Suprapubic skin (tissue), 3 donors: ENCODE results near the gene C2CD4D.

Experiments
- POLR2A ChIP-seq, 2 donors: fragments of 450-650 bp; IDR thresholded peaks; one replicate each; pipeline ENCODE4 v1.6.1; 2017; ENCODE audit warnings: antibody characterized with exemption in 2 of 2, mild to moderate bottlenecking in 2 of 2, moderate library complexity in 2 of 2
- TF ChIP-seq, protein P1 (sequence below), 2 donors: fragments of 200-600 bp in 1 of 2; fragments of 450-650 bp in 1 of 2; sonication (generic) in 1 of 2; IDR thresholded peaks; one replicate each; pipeline ENCODE4 v1.5.1; 2016 to 2019; ENCODE audit warnings: antibody characterized with exemption in 2 of 2, mild to moderate bottlenecking in 1 of 2, moderate library complexity in 1 of 2

DNA sequence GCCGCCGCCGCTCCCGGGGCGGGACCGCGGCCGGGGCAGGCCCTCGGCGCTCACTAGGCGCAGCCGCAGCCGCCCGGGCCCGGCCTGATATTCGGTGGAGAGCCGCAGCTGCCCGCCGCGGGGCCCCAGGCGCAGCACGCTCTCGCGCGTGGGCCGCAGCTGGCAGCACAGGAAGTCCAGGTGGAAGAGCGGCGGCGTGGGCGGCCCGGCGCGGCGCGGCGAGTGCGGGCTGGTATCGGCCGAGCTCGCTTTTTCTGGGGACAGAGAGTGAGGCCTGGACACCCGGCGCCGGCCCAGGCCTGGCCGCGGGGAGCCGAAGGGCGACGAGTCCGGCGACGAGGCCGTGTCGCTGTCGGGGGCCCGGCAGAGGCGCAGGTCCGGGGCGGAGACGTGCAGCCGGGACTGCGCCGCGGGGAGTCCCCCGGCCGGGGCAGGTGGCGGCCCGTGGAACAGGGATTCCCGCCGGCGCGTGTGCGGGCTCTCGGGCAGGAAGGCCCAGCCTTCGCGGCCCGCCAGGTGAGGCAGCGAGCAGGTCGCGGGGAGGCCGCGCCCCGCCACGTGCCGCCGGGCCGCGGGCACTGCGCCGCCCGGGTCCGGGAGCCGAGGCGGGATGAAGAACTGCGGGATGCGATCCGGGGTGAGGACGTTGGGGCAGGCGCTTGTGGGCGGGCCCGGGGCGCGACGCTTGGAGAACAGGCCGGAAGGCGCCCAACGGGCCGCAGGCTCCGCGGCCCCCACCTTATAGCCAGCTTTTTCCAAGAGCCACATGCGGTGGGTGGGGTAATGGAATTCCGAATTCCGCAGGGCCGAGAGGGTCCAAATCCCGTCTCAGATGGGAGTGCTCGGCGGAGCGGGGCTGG, 1.2 kb downstream of the C2CD4D start:
- no peak for TF ChIP-seq POLR2A (IDR thresholded peaks at IDR 0.05)
- TF ChIP-seq, protein P1, sequence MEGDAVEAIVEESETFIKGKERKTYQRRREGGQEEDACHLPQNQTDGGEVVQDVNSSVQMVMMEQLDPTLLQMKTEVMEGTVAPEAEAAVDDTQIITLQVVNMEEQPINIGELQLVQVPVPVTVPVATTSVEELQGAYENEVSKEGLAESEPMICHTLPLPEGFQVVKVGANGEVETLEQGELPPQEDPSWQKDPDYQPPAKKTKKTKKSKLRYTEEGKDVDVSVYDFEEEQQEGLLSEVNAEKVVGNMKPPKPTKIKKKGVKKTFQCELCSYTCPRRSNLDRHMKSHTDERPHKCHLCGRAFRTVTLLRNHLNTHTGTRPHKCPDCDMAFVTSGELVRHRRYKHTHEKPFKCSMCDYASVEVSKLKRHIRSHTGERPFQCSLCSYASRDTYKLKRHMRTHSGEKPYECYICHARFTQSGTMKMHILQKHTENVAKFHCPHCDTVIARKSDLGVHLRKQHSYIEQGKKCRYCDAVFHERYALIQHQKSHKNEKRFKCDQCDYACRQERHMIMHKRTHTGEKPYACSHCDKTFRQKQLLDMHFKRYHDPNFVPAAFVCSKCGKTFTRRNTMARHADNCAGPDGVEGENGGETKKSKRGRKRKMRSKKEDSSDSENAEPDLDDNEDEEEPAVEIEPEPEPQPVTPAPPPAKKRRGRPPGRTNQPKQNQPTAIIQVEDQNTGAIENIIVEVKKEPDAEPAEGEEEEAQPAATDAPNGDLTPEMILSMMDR (IDR thresholded peaks at IDR 0.05): no peak
